H1 (cell line): ENCODE measurements around the gene PXT1.

ENCODE experiments used
- CREB1 ChIP-seq: IDR thresholded peaks from 2 replicates; pipeline ENCODE4 v1.6.1; 2012; ENCODE audit warnings: inconsistent platforms
- CTCF ChIP-seq, 3 experiments: IDR thresholded peaks; 1 replicate in 2 of 3; 2 replicates in 1 of 3; pipeline versions ENCODE4 v1.5.1 to v1.6.1; 2011; ENCODE audit warnings: low read length in 3 of 3, mild to moderate bottlenecking in 3 of 3, inconsistent platforms in 2 of 3, low read depth in 1 of 3, moderate library complexity in 1 of 3; ENCODE audit not compliant: insufficient read depth in 1 of 3; ENCODE audit errors: control extremely low read depth in 1 of 3
- EP300 ChIP-seq, 2 experiments: IDR thresholded peaks; 1 replicate in 1 of 2; 2 replicates in 1 of 2; pipeline ENCODE4 v1.6.1; 2011 to 2012; ENCODE audit warnings: low read depth in 2 of 2, low read length in 2 of 2, mild to moderate bottlenecking in 2 of 2, borderline replicate concordance in 1 of 2, inconsistent platforms in 1 of 2, moderate library complexity in 1 of 2
- HDAC2 ChIP-seq, 2 experiments: fragments of 300-600 bp in 1 of 2; sonication (generic) in 1 of 2; IDR thresholded peaks; 2 replicates each; pipeline ENCODE4 v1.6.1; 2011 to 2012; ENCODE audit warnings: low read depth in 2 of 2, low read length in 2 of 2, mild to moderate bottlenecking in 2 of 2, moderate library complexity in 2 of 2, borderline replicate concordance in 1 of 2, inconsistent platforms in 1 of 2
- MAX ChIP-seq: IDR thresholded peaks from 2 replicates; pipeline ENCODE4 v1.6.1; 2012; ENCODE audit warnings: inconsistent platforms
- POLR2A ChIP-seq, 2 experiments: IDR thresholded peaks; 1 replicate in 1 of 2; 2 replicates in 1 of 2; pipeline ENCODE4 v1.6.1; 2011; ENCODE audit warnings: low read depth in 2 of 2, low read length in 2 of 2, mild to moderate bottlenecking in 2 of 2; ENCODE audit errors: control extremely low read depth in 1 of 2
- POLR2AphosphoS5 ChIP-seq: IDR thresholded peaks from 2 replicates; pipeline ENCODE4 v1.6.1; 2011; ENCODE audit warnings: low read depth, low read length
- RAD21 ChIP-seq, 2 experiments: IDR thresholded peaks in 1 of 2; conservative IDR thresholded peaks in 1 of 2; 2 replicates each; pipeline ENCODE4 v1.6.1; 2011; ENCODE audit warnings: low read depth in 2 of 2, low read length in 2 of 2, improper control_type of control experiment in 1 of 2, inconsistent platforms in 1 of 2, mild to moderate bottlenecking in 1 of 2, moderate library complexity in 1 of 2
- RBBP5 ChIP-seq: IDR thresholded peaks from 2 replicates; pipeline ENCODE4 v1.7.1; 2012; ENCODE audit warnings: low read depth, mild to moderate bottlenecking, inconsistent platforms, low read length, moderate library complexity, borderline replicate concordance
- RXRA ChIP-seq: IDR thresholded peaks from 2 replicates; pipeline ENCODE4 v1.6.1; 2011; ENCODE audit warnings: low read depth, mild to moderate bottlenecking, low read length, moderate library complexity; ENCODE audit not compliant: insufficient read depth
- SP1 ChIP-seq: IDR thresholded peaks from 2 replicates; pipeline ENCODE4 v1.6.1; 2011; ENCODE audit warnings: low read depth, low read length
- TAF1 ChIP-seq: IDR thresholded peaks from 2 replicates; pipeline ENCODE4 v1.6.1; 2011; ENCODE audit warnings: mild to moderate bottlenecking, low read depth, low read length

- no peak for TF ChIP-seq CTCF (IDR thresholded peaks at IDR 0.05; ENCODE audit: control extremely low read depth in 1 of 3, insufficient read depth in 1 of 3, low read depth in 1 of 3, low read length in 3 of 3)
- no peak for TF ChIP-seq POLR2AphosphoS5
- no peak for TF ChIP-seq MAX
- TF ChIP-seq TAF1: no peak
- no peak for TF ChIP-seq RXRA
- TF ChIP-seq SP1: no peak
- no peak for TF ChIP-seq EP300 (IDR thresholded peaks at IDR 0.05; ENCODE audit: borderline replicate concordance in 1 of 2, low read depth in 2 of 2, low read length in 2 of 2)
- TF ChIP-seq POLR2A (IDR thresholded peaks at IDR 0.05; ENCODE audit: control extremely low read depth in 1 of 2, low read depth in 2 of 2, low read length in 2 of 2): no peak
- peak in 1 of 2 experiments; percentile 59; a peak in 1 of 4 replicates for TF ChIP-seq HDAC2 (IDR thresholded peaks at IDR 0.05; ENCODE audit: borderline replicate concordance in 1 of 2, low read depth in 2 of 2, low read length in 2 of 2)
- no peak for TF ChIP-seq RBBP5
- TF ChIP-seq RAD21 (IDR thresholded peaks at IDR 0.05 in 1 of 2, conservative IDR thresholded peaks at IDR 0.05 in 1 of 2; ENCODE audit: low read depth in 2 of 2, low read length in 2 of 2): no peak
- TF ChIP-seq CREB1: no peak
Observed at GRCh38 chr6:36370638-36371037, 72.0 kb downstream of the PXT1 start.
